H1 (cell line): ENCODE data around the gene CCDC141. TPM values are rescaled to one million over a fixed set of nuclear protein-coding genes. Genes with fewer than 3 reads are reported as not detected.

Source experiments
- POLR2A ChIP-seq, 2 experiments: IDR thresholded peaks; 1 replicate in 1 of 2; 2 replicates in 1 of 2; pipeline ENCODE4 v1.6.1; 2011; ENCODE audit warnings: low read depth in 2 of 2, low read length in 2 of 2, mild to moderate bottlenecking in 2 of 2; ENCODE audit errors: control extremely low read depth in 1 of 2
- USF2 ChIP-seq: IDR thresholded peaks from 2 replicates; pipeline ENCODE4 v1.6.1; 2011; ENCODE audit warnings: low read length, improper control_type of control experiment
- polyA plus RNA-seq, 7 experiments: library from polyadenylated mRNA; depleted of rRNA in 3 of 7; stranded (reverse) in 5 of 7; unstranded in 2 of 7; fragments of >200 nt in 5 of 7; fragments of 200-250 nt in 2 of 7; gene quantifications; 1 replicate in 5 of 7; 2 replicates in 1 of 7; 4 replicates in 1 of 7; pipeline versions ENCODE4 v1.2.1 to v1.2.3, GENCODE V29; 2011 to 2013; ENCODE audit warnings: missing spikeins in 2 of 7, mixed read lengths in 2 of 7
- total RNA-seq: library from RNA; stranded (reverse); fragmentation: NEBNext Ultra II Directional; extraction: Animal tissue kit (Norgen Biotek cat#: 25700); gene quantifications from 2 replicates; pipeline ENCODE4 v1.2.1, GENCODE V29; 2021

Gene CCDC141
- total and polyA plus RNA-seq, 2 of the 8 experiments (the other 6 are each of a cell fraction or from before 2014, with no cell fraction given): 0.56 to 21.6 TPM

- TF ChIP-seq USF2 (no peak), POLR2A (IDR thresholded peaks at IDR 0.05; ENCODE audit: control extremely low read depth in 1 of 2, low read depth in 2 of 2, low read length in 2 of 2) (no peak)
- TF ChIP-seq, all 59 proteins: peak for 3
Measured at GRCh38 chr2:178914259-178914849, 135.6 kb downstream of the CCDC141 start (continued).
